T-helper 2 cell treated with Interferon-gamma antibody and Interleukin-4, amounts not matched to agents 100 ng/mL and 5 ng/mL, for 36 hours (primary cell): Measurements from ENCODE around the gene RBMY1F. TPM values are rescaled to one million over a fixed set of nuclear protein-coding genes. Genes with fewer than 3 reads are reported as not detected.
"Not testable (repeated sequence)": the region's sequence is repeated elsewhere in the genome, so short reads cannot be mapped to it uniquely, and the experiment has no call there.

Experiments
- intact Hi-C: fragments of 100-400 bp; cut with micrococcal nuclease; formaldehyde crosslinking; loops from one replicate; pipeline ENCODE4 v1.15.1; 2023
- total RNA-seq: library from RNA; stranded (reverse); gene quantifications from 2 replicates; pipeline ENCODE4 v1.2.3, GENCODE V29; 2022

RBMY1F gene
- not detected in 2 replicates for total RNA-seq

DNA sequence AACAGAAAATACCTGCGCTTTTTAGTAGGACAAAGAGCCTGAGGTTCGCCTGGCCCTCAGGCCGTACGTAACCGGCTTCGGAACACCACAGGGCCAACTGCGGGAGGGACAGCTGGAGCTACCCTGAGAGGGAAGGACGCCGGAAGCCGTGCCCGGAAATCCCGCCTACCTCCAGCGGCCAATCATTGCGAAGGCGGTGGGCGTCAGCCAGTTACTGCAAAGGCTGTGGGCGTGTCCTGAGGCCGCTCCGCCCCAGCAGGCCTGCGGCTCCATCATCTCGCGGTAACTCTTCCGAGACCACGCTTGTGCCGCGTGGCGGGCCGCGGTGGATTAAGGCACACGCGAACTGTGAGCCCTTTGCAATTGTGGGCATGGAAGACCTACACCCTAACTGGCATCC, at the start of gene RBMY1F:
TSS of gene RBMY1F (minus strand) at position 101 of the 400 bp plus-strand sequence. CDS start 1,954 bp downstream, outside the sequence.
- intact Hi-C loops: not testable (repeated sequence)

DNA sequence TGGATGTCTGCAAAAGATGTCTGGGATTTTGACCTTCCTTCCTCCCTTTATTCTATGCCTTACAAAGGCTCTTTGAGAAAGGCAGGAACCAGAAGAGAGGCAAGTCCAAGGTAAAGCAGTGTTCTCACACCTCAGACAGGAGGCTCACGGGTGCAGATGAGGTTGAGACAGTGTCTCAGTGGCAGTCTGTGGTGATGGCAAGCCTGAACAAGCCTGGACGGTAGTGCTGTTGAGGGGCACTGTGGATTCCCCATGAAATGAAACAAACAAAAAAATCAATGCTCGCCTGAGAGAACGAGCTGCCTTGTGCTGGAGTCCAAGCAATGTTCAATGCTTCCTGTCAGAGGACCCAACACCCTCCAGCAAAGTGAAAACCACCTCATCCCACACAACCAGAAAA, 31.6 kb downstream of the RBMY1F start:
- intact Hi-C loops: not testable (repeated sequence)

DNA sequence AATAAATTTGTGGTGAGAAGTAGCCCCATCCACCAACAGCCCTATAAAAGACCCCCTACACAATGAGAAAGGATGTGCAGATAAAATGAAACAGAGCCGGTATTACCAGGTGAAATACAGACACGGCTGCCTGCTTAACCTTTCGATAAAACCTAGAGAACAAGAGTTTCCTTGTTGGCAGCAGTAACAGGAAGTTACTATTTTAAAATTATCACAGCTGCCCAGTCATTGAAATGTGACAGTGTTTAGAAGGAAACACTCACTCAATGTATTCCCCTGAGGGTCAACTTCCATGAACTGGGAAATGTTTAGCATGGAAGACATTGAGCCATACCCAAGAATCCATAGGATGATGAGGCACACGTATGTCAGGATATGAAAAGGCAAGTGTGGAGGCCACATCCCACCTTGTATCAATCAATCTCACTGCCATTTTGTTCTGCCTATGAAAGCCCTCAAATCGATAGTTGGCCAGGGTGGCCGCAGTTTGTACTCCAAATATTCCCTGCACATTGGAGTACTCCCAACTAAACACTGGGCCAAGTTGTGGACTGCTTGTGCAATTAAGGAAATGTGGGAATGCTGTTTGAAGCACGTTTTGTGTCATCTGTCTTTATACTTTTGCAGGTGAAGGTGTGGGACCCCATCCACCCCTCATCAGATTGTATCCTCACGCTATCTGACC, 41.6 kb downstream of the RBMY1F start:
- intact Hi-C loops: not testable (repeated sequence)

DNA sequence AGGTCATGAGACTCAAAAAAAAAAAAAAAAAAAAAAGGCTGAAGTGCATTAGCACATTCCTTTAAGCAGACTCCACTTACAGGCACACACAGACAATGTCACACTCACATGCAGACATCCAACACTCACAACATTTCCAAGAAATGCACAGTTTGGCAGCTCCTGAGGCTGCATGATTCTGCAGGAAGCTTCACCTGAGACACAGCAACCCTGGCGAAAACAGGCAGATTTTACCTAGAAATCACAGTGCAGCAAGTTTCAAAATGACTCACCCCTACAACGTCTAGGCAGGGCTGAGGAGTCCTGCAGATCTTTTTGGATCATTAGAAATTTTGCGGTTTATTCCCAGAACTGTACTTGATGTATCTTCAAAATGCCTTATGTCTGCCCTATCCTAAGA, 48.0 kb downstream of the RBMY1F start:
- intact Hi-C loops: not testable (repeated sequence)

DNA sequence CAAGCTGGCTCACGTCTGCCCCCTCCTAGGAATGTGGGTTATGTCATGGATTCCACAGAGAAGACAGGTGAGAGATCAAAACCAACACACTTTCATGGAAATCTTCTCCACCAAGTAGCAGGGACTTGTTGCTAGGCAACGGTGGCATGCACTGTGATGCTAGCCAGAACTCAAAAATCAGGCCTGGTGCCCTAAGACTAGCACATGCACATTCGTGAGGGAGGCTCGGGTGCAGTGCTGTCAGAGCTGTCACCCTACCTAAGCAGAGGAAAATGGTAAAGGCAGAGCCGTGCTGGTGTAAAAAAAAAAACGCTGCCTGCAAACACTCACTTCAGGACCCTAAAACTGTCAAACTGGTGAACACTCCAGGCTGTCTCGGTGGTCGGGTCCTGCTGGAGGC, 52.2 kb downstream of the RBMY1F start:
- intact Hi-C loops: not testable (repeated sequence)

Other genes with a start within 250 kb of the RBMY1F start
- gene RBMY1J, start 220.5 kb upstream of the RBMY1F start, total RNA-seq: not detected in 2 replicates